IPS DF 4.7 (cell line): ENCODE measurements around the gene MRFAP1L1.

Source experiments
- DNase-seq: peaks from one replicate; pipeline ENCODE4 v3.0.0-alpha.2; 2013; ENCODE audit warnings: low spot score; ENCODE audit errors: extremely low read depth

MRFAP1L1 gene

DNA sequence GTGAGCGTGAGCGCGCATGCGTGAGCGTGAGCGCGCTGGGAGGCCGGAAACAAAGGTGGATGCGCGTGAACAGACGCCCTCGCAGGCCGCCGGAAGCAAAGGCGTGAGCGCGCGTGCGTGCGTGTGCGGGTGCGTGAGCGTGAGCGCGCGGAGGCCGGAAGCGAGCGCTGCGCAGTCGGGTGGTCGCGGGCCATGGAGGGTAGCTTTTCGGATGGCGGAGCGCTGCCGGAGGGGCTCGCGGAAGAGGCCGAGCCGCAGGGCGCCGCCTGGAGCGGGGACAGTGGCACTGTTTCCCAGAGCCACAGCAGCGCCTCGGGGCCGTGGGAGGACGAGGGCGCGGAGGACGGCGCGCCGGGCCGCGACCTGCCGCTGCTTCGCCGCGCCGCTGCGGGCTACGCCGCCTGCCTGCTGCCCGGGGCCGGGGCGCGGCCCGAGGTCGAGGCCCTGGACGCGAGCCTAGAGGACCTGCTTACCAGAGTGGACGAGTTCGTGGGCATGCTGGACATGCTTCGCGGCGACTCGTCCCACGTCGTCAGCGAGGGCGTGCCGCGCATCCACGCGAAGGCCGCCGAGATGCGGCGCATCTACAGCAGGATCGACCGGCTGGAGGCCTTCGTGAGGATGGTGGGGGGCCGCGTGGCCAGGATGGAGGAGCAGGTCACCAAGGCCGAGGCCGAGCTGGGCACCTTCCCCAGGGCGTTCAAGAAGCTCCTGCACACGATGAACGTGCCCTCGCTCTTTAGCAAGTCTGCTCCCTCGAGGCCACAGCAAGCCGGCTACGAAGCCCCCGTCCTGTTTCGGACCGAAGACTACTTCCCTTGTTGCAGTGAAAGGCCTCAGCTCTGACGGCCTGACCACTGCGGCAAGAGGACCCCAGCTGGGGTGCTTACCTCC lies 6.6 kb upstream of the MRFAP1L1 start, which contains the start of gene BLOC1S4:
TSS of gene BLOC1S4 (plus strand) at position 157 of the 894 bp plus-strand sequence. CDS start at position 193, 36 bp downstream.
- DNase-seq = peak; percentile 74

- DNase-seq = no peak
Measured at GRCh38 chr4:6715704-6716017, 6.0 kb upstream of the MRFAP1L1 start.

DNA sequence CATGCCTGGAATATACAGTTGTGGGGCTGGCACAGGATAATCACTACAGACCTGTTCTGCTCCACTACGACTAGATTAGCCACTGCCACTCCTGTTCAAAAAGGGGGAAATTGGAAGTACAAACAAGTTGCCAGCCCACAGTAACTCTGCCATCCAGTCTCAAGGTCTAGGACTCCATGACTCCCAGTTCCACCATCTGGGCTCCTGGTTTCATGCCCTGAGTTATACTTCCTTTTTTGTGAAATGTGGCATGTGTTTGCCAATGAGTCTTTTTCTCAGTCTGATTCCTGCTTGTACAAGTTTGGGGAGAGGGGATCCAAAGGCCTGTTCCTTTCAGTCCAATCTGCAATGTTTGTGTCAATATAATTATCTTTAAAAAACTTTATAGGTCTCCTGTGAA lies 5.3 kb upstream of the MRFAP1L1 start:
- DNase-seq = no peak

DNA sequence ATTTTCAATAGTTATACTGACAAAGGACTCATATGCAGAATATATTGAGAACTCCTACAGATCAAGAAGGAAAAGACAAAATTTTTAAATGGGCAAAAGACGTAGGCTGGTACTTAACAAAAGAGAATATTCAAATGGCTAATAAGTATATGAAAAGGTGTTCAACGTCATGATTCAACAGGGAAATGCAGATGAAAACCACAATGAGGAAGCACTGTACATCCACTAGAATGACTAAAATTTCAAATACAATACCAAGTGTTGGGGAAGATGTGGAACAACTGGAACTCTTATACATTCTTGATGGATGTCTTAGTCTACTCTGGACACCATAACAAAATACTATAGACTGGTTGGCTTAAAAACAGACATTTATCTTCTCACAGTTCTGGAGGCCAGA lies 1.3 kb upstream of the MRFAP1L1 start:
- no peak for DNase-seq

GRCh38 chr4:6710282-6710681 lies 617 bp upstream of the MRFAP1L1 start:
- DNase-seq = no peak

DNA sequence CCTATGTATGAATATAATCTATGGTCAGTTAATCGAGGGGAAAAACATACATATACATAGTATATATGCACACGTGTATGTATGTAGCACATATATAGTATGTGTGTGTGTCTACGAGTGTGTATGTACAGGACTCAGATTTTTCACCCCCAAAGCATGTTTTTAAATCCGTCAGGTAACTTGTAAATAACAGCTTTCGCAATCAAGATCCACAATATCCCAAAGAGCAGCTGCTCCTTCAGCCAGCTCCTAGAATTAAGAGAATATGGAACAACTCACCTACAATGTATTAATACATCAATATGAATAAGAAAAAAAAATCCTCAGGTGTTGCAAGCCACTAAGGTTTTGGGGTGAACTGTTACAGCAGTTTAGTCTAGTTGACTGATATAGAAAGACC lies 3.5 kb downstream of the MRFAP1L1 start:
- DNase-seq = no peak

GRCh38 chr4:6705646-6706045 lies 4.0 kb downstream of the MRFAP1L1 start:
- DNase-seq = no peak

DNA sequence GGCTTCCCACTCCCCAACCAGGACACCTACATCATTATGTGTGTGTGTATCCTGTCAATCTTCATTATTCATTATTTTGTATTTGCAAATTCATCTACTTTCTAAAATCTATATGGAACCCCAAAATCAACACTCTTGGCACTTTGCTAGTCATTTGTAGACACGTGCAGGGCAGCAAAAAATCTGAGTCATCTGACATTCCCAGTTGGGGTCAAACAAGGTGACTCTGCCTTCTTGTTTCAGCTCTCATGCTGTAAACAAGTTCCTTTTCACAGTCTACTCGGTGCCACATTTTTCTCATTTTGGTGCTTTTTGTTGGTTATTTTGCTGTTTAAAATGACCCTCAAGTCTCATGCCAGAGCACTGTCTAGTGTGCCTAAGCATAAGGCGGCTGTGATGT lies 5.9 kb downstream of the MRFAP1L1 start:
- DNase-seq = no peak

- no peak for DNase-seq
Measured at GRCh38 chr4:6702761-6703160, 6.9 kb downstream of the MRFAP1L1 start.

DNA sequence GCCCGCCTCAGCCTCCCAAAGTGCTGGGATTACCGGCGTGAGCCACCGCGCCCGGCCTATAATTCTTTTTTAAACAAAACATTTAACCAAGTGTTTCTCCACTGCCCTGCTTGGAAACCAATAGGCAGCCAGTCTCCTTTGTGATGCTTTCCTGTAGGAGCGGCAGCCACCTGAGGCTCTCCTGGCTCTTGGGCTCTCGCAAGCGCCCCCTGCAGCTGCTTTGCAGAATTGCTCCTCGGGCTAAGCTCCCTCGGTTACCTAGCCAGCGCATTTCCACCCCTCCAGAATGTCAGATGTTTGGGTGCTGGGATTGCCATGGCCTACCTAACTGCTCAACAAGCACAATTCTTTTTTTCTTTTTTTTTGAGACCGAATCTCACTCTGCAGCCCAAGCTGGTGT lies 8.3 kb downstream of the MRFAP1L1 start:
- DNase-seq = no peak

- DNase-seq = no peak
Measured at GRCh38 chr4:6699903-6700302, 9.8 kb downstream of the MRFAP1L1 start.

DNA sequence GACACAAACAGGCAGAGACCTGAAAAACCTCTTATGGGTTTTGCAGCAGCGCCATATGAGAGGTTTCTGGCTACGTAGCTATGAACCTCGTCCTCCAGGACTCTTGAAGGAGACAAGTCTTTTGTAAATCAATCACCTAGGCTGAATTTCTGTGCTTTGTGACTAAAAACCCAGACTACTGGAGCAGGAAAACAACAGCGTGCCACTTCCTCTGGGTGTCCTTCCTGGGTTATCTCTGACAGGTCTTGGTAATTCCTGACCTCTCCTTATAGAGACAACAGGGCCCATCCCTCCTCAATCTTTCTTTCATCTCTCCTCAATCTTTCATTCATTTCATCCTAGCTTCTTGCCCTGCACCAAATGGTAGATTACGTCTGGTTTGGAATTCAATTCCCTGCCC lies 10.3 kb downstream of the MRFAP1L1 start:
- DNase-seq = no peak

- no peak for DNase-seq
Measured at GRCh38 chr4:6697131-6697530, 12.5 kb downstream of the MRFAP1L1 start.

DNA sequence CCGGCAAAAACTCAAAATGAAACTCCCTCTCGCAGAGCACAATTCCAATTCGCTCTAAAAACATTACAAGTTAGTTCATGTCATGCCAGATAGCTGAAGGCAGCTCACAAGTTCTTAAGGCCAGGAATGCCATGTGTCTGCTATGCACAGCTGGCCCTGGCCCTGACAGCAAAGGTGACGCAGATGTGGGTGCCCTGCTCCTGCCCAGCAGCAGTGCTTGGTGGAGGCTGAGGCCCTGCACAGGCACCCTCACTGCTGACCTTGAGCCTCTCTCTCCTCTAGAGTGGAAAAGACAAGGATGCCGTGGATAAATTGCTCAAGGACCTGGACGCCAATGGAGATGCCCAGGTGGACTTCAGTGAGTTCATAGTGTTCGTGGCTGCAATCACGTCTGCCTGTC lies 13.1 kb downstream of the MRFAP1L1 start:
- DNase-seq = no peak

GRCh38 chr4:6695660-6696610 lies 13.7 kb downstream of the MRFAP1L1 start:
- no peak for DNase-seq

DNA sequence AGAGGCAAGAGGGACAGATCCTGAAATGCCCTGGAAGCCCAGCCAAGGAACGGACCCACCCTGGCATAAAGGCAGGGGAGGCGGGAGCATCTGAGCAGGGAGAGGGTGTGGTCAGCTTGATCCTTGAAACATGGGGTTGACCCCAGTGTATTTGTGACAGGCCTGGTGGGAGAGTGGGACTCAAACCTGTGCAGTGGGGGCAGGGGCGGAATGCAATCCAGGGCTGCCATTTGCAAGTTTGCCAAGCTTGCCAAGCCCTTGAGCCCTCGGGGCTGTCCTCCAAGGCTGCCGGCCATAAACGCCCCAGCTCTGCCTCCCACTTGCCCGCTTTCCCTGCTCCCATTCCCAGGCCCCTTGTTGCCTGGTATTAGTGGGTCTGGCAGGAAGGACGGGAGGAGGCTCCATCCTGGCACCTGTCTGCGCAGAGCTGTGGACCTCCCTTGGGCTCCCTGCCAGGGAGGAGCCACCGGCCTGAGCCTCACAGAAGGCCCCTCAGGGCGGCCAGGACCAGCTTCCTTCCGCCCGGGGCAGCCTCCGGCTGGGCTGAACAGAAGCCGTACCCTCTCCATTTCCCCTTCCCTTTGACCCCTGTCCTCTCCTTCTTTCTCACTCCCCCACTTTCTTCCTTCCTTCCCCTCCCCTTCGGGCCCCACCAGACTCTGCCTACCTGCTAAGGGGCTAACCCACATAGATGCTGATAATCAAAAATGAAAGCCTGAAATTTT lies 15.3 kb downstream of the MRFAP1L1 start:
- no peak for DNase-seq

- no peak for DNase-seq
Measured at GRCh38 chr4:6693231-6694176, 16.2 kb downstream of the MRFAP1L1 start, which contains the start of gene S100P. Gene S100P, plus strand, starts transcription at chr4:6693878. Its CDS starts 55 bp downstream, at chr4:6693933.

DNA sequence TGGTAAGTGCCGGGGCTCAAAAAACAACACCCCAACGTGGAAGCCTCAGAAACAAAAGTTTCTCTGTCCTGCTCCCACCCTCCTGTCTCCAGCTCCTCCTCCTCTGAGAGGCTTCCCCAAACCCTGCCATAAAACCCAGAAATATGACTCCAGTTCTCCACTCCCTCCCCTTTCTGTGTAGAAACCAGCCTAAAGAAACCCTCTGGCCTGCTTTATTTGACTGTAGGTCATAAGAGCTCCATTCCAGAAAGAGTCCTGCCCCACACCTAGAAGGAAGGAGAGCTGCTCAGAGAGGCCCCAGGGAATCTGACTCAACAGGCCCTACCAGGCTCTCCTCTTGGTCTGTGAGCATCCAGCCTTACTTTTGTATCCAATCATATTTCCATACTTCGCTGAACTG lies 16.9 kb downstream of the MRFAP1L1 start:
- DNase-seq = no peak

DNA sequence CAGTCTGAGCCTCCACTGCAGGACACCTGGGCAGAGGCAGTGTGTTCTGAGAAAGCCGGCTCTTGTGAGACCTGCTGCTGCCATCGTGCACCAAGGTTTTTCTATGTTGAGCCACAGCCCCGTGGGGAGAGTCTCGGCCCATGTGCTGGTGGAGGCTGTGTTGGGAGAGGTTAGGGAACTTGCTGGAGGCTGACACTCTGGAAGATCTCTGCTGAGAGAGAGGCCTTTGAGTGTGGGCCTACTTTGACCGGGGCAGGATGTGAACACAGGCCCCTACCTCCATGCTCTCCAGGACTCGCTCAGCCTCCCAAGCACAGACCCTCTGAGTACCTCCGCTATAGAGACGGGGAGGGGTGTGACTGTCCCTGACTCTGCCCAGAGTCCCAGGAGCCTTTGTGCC lies 17.3 kb downstream of the MRFAP1L1 start:
- no peak for DNase-seq

GRCh38 chr4:6689506-6689960 lies 20.1 kb downstream of the MRFAP1L1 start:
- DNase-seq = no peak
